ENCODE data around the gene PALM. TPM values are rescaled to one million over a fixed set of nuclear protein-coding genes. Genes with fewer than 3 reads are reported as not detected.

The PALM gene
- total and polyA plus RNA-seq, 9 of the 15 experiments (the other 6 are each of a cell fraction or from before 2014, with no cell fraction given): 0.04 to 6.6 (median 1.7) TPM

DNA sequence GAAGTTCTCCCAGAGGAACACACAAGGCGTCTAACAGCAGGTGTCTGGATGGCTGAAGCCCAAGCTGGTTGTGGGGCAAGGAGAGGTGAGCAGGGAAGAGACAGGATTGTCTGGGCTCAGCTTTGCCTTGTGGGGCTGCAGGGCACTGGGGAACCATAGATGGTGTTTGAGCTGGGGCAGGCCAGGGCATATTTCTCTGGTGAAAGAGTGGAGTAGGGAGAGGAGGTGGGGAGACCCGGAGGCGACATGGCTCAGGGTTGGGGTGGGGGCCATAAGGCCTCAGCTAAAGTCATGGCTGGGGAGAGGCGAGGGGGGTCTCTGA is 5.4 kb upstream of the PALM start (continued):
- TF ChIP-seq SMARCE1 (IDR thresholded peaks at IDR 0.05) (0 out of 2 replicates have a peak, but pooled peaks have one; percentile 50), TOE1 (IDR thresholded peaks at IDR 0.05; ENCODE audit: borderline replicate concordance) (0 out of 2 replicates have a peak, but pooled peaks have one; percentile 24), TOE1 (CRISPR knock-in tag; IDR thresholded peaks at IDR 0.05; ENCODE audit: borderline replicate concordance, low read depth) (no peak), HIVEP1 (CRISPR knock-in tag; IDR thresholded peaks at IDR 0.05) (no peak), FUS (optimal IDR thresholded peaks at IDR 0.05; ENCODE audit: low read depth, low read length) (no peak), EHMT2 (IDR thresholded peaks at IDR 0.05) (no peak), ZNF696 (CRISPR knock-in tag; conservative IDR thresholded peaks at IDR 0.05) (no peak), POLR3G (IDR thresholded peaks at IDR 0.05; ENCODE audit: extremely low read depth, insufficient read length, insufficient replicate concordance) (no peak), ZNF584 (CRISPR knock-in tag; IDR thresholded peaks at IDR 0.05; ENCODE audit: low read depth) (no peak), GATAD2A (IDR thresholded peaks at IDR 0.05) (no peak), DNMT1 (IDR thresholded peaks at IDR 0.05) (no peak), CEBPG (CRISPR knock-in tag; IDR thresholded peaks at IDR 0.05) (no peak), CEBPG (tag; conservative IDR thresholded peaks at IDR 0.05 in 1 of 2, IDR thresholded peaks at IDR 0.05 in 1 of 2) (no peak), HDAC1 (IDR thresholded peaks at IDR 0.05) (peak in 1 of 2 experiments; percentile 56; a peak in 1 of 4 replicates), CC2D1A (IDR thresholded peaks at IDR 0.05) (peak; percentile 43; the same call in 1 of the 2 replicates), BRF1 (IDR thresholded peaks at IDR 0.05; ENCODE audit: borderline replicate concordance, extremely low read depth, insufficient read length) (no peak), MAZ (CRISPR knock-in tag; conservative IDR thresholded peaks at IDR 0.05 in 1 of 2, IDR thresholded peaks at IDR 0.05 in 1 of 2) (0 out of 4 replicates have a peak, but pooled peaks of 1 of the 2 experiments have one; percentile 64), RCOR1 (IDR thresholded peaks at IDR 0.05; ENCODE audit: borderline replicate concordance in 1 of 2, low read depth in 2 of 2, low read length in 2 of 2) (peak in 1 of 2 experiments; percentile 66; a peak in 2 of 4 replicates), PTBP1 (IDR thresholded peaks at IDR 0.05; ENCODE audit: low read depth, low read length) (peak; percentile 70; the same call in 1 of the 2 replicates), ZNF384 (IDR thresholded peaks at IDR 0.05; ENCODE audit: low read depth, low read length) (no peak)
- TF ChIP-seq, protein P1, sequence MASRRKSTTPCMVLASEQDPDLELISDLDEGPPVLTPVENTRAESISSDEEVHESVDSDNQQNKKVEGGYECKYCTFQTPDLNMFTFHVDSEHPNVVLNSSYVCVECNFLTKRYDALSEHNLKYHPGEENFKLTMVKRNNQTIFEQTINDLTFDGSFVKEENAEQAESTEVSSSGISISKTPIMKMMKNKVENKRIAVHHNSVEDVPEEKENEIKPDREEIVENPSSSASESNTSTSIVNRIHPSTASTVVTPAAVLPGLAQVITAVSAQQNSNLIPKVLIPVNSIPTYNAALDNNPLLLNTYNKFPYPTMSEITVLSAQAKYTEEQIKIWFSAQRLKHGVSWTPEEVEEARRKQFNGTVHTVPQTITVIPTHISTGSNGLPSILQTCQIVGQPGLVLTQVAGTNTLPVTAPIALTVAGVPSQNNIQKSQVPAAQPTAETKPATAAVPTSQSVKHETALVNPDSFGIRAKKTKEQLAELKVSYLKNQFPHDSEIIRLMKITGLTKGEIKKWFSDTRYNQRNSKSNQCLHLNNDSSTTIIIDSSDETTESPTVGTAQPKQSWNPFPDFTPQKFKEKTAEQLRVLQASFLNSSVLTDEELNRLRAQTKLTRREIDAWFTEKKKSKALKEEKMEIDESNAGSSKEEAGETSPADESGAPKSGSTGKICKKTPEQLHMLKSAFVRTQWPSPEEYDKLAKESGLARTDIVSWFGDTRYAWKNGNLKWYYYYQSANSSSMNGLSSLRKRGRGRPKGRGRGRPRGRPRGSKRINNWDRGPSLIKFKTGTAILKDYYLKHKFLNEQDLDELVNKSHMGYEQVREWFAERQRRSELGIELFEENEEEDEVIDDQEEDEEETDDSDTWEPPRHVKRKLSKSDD (conservative IDR thresholded peaks at IDR 0.05; ENCODE audit: low read length): no peak

Data from K562 (cell line).